Kidney (tissue), 14 donors: ENCODE results near the gene MCU. TPM values are rescaled to one million over a fixed set of nuclear protein-coding genes. Genes with fewer than 3 reads are reported as not detected.

Source experiments
- DNase-seq, 5 donors: peaks; one replicate each; pipeline ENCODE4 v3.0.0-alpha.2; 2013 to 2020
- FAIRE-seq: peaks from 2 replicates; lab custom pipeline; 2012; peaks lifted over from hg19 to GRCh38; lab: Jason Lieb, UNC
- H3K27ac ChIP-seq, 2 donors: one replicate each; pipeline ENCODE4 v1.7.0; 2013; ENCODE audit warnings: low read depth in 2 of 2, low read length in 2 of 2, inconsistent platforms in 1 of 2
- H3K27me3 ChIP-seq: one replicate; pipeline ENCODE4 v1.7.1; 2013; ENCODE audit warnings: low read length, inconsistent platforms; ENCODE audit not compliant: control insufficient read depth, insufficient read depth
- H3K36me3 ChIP-seq, 3 donors: one replicate each; pipeline versions ENCODE4 v1.7.0 to v1.7.1; 2013; ENCODE audit warnings: low read length in 3 of 3, control low read depth in 1 of 3, inconsistent platforms in 1 of 3; ENCODE audit not compliant: insufficient read depth in 3 of 3, control insufficient read depth in 2 of 3
- H3K4me1 ChIP-seq, 3 donors: one replicate each; pipeline versions ENCODE4 v1.7.0 to v1.7.1; 2013; ENCODE audit warnings: low read length in 3 of 3, inconsistent platforms in 1 of 3, low read depth in 1 of 3; ENCODE audit not compliant: control insufficient read depth in 2 of 3, insufficient read depth in 2 of 3
- H3K4me3 ChIP-seq, 3 donors: one replicate each; pipeline versions ENCODE4 v1.7.0 to v1.8.1; 2013; ENCODE audit warnings: low read length in 3 of 3, control low read depth in 1 of 3, inconsistent platforms in 1 of 3
- H3K9ac ChIP-seq, 3 donors: one replicate each; pipeline versions ENCODE4 v1.7.0 to v1.7.1; 2013; ENCODE audit warnings: low read length in 3 of 3, control low read depth in 1 of 3, inconsistent platforms in 1 of 3
- H3K9me3 ChIP-seq, 3 donors: one replicate each; pipeline versions ENCODE4 v1.7.0 to v1.7.1; 2013; ENCODE audit warnings: low read length in 3 of 3, control low read depth in 1 of 3, inconsistent platforms in 1 of 3; ENCODE audit not compliant: control insufficient read depth in 2 of 3, insufficient read depth in 1 of 3
- intact Hi-C: fragments of 100-400 bp; cut with DNase I; formaldehyde crosslinking; loops from one replicate; pipeline ENCODE4 v1.11.1; 2022
- polyA plus RNA-seq: library from polyadenylated mRNA; stranded (reverse); fragments of 350-450 nt; fragmentation: Illumina TruSeq; extraction: RNeasy Lipid Tissue Mini Kit (QIAGEN cat#74804); gene quantifications from one replicate; pipeline ENCODE4 v1.2.3, GENCODE V29; 2014; ENCODE audit warnings: low read depth, low replicate concordance; ENCODE audit not compliant: insufficient read depth
- total RNA-seq: library from RNA; stranded (reverse); fragmentation: NEBNext Ultra II Directional; extraction: Animal tissue kit (Norgen Biotek cat#: 25700); gene quantifications from one replicate; pipeline ENCODE4 v1.2.1, GENCODE V29; 2021
- TF ChIP-seq, protein P1 (sequence below): IDR thresholded peaks from 3 replicates; pipeline ENCODE4 v1.5.1; 2012; ENCODE audit warnings: mild to moderate bottlenecking, moderate library complexity, borderline replicate concordance; ENCODE audit not compliant: insufficient read depth; ENCODE audit errors: extremely low read depth
- donor health status: control.
- donor health status: control.
- donor health status: control.
- donor health status: control.
- donor health status: control.
- donor health status: DM: yes; HTN: yes; CAD: no.
- donor health status: Normal renal cell carcinoma (clear cell type).

Gene MCU
- total and polyA plus RNA-seq, 2 donors from 2014 or later: 18.6 to 37.6 TPM

DNA sequence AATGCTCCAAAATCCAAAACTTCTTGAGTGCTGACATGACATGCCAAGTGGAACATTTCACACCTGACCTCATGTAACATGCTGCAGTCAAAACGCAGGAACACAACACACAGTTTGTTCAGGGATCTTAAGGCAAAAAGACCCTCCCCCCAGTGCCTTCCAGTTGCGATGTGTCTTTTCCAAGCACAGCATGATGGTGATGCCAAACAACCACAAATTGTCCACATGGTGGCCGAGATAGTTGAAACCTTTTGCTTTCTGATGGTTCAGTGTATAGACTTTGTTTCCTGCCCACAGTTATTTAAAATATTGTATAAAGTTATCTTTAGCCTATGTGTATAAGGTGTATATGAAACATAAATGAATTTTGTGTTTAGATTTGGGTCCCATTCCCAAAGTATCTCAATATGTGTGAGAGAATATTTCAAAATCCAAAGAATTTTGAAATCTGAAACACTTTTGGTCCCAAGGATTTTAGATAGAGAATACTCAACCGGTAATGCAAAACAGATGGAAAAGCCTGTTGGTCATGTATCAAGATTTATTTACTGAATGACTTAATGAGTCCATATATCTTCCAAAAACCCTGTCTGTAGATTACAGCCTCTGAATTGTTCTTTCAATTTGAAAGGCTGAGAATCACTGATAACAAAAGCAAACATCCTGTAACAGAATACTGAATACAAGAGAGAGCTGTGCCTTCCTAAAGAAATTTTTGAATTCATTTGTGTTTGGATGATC is 108.2 kb downstream of the MCU start:
- Histone ChIP-seq H3K27ac (no peak overlapping the region), H3K36me3 (no peaks in the 10 kb centered on the region), H3K9ac (no peak overlapping the region), H3K4me1 (no peaks in the 10 kb centered on the region), H3K9me3 (no peaks in the 10 kb centered on the region), H3K27me3 (no peaks in the 10 kb centered on the region), H3K4me3 (no peak overlapping the region)
- DNase-seq (peak in 2 of 5 donors; percentile 27 to 64), FAIRE-seq (no peak)
- intact Hi-C loops: no loop called here
- TF ChIP-seq, protein P1, sequence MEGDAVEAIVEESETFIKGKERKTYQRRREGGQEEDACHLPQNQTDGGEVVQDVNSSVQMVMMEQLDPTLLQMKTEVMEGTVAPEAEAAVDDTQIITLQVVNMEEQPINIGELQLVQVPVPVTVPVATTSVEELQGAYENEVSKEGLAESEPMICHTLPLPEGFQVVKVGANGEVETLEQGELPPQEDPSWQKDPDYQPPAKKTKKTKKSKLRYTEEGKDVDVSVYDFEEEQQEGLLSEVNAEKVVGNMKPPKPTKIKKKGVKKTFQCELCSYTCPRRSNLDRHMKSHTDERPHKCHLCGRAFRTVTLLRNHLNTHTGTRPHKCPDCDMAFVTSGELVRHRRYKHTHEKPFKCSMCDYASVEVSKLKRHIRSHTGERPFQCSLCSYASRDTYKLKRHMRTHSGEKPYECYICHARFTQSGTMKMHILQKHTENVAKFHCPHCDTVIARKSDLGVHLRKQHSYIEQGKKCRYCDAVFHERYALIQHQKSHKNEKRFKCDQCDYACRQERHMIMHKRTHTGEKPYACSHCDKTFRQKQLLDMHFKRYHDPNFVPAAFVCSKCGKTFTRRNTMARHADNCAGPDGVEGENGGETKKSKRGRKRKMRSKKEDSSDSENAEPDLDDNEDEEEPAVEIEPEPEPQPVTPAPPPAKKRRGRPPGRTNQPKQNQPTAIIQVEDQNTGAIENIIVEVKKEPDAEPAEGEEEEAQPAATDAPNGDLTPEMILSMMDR: no peak

- Histone ChIP-seq H3K4me3 (no peak overlapping the region), H3K27me3 (no peaks in the 10 kb centered on the region), H3K36me3 (no peaks in the 10 kb centered on the region), H3K27ac (no peak overlapping the region), H3K9me3 (no peaks in the 10 kb centered on the region), H3K9ac (no peak overlapping the region), H3K4me1 (no peaks in the 10 kb centered on the region)
- intact Hi-C loops: no loop called here
- FAIRE-seq: no peak
- no peak for DNase-seq
- TF ChIP-seq, protein P1: no peak
Measured at GRCh38 chr10:72800741-72801092, 108.8 kb downstream of the MCU start.

DNA sequence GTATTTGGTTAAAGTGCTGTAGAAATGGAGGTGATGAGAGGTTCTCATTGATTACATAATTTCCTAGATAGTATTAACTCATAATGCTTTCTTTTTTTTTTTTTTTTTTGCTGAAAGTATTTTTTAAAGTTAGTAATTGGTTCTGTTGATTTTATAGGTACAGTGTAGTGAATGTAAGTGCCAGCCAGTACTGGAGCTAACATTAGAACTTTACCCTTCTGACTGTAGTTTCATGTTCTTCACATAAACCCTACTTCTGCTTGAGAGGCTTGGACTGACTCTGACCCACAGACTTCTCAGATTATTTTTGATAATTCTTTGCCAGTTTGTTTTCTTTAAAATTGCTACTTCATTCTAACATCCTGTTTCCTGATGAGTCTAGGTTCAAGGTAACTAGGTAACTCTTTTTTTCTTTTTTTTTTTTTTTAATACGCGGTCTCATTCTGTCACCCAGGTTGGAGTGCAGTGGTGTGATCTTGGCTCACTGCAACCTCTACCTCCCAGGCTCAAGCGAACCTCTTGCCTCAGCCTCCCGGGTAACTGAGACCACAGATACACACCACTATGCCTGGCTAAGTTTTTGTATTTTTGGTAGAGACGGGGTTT is 109.4 kb downstream of the MCU start:
- no peak for FAIRE-seq
- TF ChIP-seq, protein P1: no peak
- intact Hi-C loops: no loop called here

More for the DNA sequence above, 109.4 kb downstream of the MCU start:
- Histone ChIP-seq H3K36me3 (no peaks in the 10 kb centered on the region), H3K9ac (no peak overlapping the region), H3K27ac (no peak overlapping the region), H3K9me3 (no peaks in the 10 kb centered on the region), H3K4me1 (no peaks in the 10 kb centered on the region), H3K4me3 (no peak overlapping the region), H3K27me3 (no peaks in the 10 kb centered on the region)
- no peak for DNase-seq
